ENCODE data around the gene SEMA4B.
"Not testable (repeated sequence)": the region's sequence is repeated elsewhere in the genome, so short reads cannot be mapped to it uniquely, and the experiment has no call there.

The SEMA4B gene

DNA sequence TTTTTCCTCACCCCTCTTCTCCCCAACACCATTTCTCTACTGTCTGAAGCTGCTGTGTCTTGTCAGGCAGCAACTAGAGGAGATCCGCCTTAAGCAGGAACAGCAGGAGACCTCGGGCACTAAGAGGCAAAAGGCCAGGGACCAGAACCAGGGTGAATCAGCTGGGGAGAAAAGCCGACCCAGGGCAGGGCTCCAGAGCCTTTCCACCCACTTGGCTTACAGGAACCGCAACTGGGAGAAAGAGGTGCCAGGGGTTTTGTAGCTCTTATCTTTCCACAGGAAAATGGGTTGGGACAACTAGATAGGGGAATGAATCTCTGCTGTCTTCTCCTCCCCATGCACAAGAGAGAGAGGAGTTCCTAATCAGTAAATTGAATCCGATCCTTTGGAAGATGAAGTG lies 61.3 kb downstream of the SEMA4B start:
- no peak for DNase-seq

DNA sequence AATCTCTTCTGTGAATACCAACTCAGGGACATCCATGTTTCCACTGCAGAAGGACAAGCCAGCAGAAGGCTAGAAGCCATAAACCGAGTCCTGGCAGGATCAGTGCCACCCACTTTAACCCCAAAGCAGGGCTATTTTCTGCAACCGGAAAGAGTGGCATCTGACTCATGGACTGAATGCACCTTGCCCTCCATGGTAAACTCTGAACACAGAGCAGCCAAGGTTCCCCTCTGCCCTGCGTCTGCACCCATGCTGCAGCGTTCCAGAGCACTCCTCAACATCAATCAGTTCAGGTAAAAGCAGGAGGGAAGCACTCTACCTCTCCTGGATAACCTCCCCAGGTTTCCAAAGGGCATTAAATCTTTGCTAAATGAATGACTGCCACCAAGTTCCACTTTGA lies 63.5 kb downstream of the SEMA4B start:
- no peak for DNase-seq

DNA sequence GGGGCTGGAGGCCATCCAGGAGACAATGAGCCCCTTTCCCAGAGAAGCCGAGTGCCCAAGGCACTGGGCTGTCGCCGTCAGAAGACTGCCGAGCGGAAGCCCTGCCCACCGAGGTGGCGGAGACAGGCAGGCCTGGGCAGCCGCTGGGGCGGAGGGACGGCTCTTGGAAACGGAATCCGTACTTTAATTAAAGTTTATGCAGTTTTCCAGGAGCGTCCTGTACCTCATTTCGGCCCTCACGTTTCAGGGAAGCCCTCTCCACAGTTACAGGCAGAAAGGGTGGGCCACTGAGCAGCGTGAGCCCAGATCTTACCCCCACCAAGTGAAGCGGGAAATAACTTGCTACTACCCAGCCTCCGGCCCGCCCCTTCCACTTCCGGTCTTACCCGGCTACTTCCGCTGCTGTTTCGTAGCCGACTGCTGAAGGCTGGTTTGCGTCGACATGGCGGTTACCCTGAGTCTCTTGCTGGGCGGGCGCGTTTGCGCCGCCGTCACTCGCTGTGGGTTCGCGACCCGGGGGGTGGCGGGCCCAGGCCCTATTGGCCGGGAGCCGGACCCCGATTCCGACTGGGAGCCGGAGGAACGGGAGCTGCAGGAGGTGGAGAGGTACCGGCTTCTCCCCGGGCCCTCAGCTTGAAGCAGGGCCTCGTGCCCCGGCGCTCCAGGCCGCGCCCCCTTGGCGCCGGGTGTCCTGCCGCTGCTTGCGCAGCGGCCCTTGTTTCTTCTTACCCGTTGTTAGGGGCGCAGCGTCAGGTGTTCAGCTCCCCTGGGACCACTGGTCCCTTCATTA lies 64.3 kb downstream of the SEMA4B start, which contains the start of gene NGRN:
Gene NGRN (plus strand): TSS at position 402 of the 790 bp plus-strand sequence. CDS start 41 bp downstream, at position 443.
- peak; percentile 96 for DNase-seq

DNA sequence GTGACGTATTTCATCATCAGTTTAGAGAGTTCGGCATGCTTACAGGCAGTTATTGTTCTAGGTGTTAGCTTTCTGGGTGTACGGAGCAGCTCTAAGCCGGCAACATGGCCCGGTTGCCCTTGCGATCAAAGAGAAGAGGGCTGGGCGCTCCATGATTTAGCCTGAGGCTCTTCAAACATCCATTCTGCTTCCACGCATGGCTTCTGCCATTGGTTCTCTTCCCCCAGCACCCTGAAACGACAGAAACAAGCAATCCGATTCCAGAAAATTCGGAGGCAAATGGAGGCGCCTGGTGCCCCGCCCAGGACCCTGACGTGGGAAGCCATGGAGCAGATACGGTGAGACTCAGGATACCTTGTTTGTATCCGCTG lies 64.9 kb downstream of the SEMA4B start:
- no peak for DNase-seq

DNA sequence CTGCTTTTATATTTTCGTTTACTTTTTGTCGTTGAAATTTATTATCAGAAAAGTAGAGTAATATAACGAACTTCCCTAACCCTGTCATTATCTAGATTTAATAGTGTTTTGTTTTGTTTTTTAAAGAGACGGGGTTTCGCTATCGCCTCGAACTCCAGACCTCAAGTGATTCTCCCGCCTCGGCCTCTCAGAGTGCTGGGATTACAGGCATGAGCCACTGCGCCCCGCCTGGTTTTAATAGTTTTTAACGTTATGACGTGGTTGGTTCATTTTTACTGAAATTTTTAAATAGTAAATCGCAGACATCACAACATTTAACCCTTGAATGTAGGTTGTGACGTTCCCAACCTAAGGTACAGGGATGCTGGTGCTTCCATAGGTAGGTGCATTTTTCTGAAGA lies 65.4 kb downstream of the SEMA4B start:
- no peak for DNase-seq

DNA sequence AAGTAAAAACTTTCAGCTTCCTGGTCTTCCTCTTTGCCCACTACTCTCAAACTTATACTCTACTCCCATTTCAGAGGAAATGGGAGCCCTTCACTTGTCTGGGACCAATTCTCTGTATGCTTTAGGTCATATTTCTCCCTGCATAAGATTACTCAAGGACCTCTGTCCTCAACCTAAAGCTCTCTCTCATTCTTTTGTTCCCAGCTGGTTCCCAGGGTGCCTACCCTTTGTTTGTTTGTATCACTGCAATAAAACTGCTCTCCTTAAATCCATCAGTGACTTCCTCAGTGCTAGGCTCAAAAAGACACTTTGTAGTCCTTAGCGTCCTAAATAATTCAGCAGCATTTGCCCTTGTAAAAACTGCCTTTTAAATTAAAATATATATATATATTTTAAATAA lies 67.3 kb downstream of the SEMA4B start:
- no peak for DNase-seq

DNA sequence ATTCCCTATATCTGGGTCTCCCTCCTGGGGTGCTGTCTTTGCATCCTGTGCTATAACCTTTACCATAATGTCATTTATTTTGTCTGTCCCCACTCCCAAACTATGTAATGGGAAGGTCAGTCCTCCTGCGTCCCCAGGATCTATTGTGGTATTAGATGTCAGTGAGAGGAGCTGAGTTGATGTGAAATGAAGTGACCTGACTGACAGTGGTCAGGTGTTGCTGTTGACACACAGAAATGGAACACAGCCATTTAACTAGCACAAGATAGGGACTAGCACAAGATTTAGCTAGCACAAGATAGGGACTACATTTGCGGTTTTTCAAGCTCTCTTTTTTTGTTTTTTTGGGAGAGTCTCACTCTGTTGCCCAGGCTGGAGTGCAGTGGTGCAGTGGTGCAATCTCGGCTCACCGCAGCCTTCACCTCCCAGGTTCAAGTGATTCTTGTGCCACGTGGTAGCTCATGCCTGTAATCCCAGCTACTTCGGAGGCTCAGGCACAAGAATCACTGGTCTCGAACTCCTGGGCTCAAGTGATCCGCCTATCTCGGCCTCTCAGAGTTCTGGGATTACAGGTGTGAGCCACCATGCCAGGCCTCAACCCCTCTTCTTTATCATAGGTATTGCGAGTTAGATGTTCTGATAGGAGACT lies 69.5 kb downstream of the SEMA4B start:
- no peak for DNase-seq

DNA sequence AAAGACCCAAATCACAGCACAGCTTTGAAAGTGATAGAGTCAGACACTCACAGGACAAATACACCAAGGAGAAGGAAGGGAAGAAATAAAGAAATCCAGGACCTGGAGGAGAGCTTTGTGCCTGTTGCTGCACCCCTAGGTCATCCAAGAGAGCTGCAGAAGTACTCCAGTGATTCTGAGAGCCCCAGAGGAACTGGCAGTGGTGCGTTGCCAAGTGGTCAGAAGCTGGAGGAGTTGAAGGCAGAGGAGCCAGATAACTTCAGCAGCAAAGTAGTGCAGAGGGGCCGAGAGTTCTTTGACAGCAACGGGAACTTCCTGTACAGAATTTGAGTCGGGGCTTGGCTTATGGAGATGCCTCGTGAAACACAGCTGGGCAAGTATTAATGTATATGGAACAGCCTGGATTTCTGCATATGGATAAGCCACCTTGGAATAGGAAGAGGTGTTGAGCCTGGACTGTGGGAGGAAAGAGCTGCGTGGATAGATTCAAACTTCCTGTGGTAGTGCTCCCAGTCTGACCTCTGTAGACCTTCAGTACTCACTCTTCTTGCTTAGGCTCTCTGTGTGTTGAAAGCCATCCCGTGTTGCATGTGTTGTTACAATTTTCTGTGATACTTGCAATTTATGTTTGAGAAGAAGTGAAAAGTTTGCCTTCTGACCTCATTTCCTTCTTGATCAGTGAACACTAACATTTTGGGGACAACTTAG lies 70.5 kb downstream of the SEMA4B start:
- DNase-seq: no peak

DNA sequence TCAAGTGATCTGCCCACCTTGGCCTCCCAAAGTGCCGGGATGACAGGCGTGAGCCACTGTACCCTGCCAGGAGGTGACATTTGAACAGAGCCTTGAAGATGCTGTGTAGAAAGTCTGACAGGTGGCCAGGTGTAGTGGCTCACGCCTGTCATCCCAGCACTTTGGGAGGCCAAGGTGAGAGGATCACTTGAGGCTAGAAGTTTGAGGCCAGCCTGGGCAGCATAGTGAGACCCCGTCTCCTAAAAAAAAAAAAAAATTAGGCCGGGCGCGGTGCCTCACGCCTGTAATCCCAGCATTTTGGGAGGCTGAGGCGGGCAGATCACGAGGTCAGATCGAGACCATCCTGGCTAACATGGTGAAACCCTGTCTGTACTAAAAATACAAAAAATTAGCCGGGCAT lies 77.3 kb downstream of the SEMA4B start:
- DNase-seq: not testable (repeated sequence)

Data from midbrain (tissue), 1 donor.